SU-DHL-6 (cell line): Measurements from ENCODE around the gene EZH1.
A peak's percentile ranks its signal among the peaks of the same experiment; 100 is the strongest.

ENCODE experiments used
- H2AFZ ChIP-seq: fragments of 200-600 bp; sonication (generic); 2 replicates; pipeline ENCODE4 v1.6.1; 2014; ENCODE audit warnings: low read depth, mild to moderate bottlenecking, moderate library complexity, mixed read lengths, antibody characterized with exemption, low read length; ENCODE audit not compliant: severe bottlenecking
- H3F3A ChIP-seq: fragments of 200-600 bp; shearing (Covaris generic); 2 replicates; pipeline ENCODE4 v1.6.0; 2016; ENCODE audit warnings: antibody characterized with exemption, mild to moderate bottlenecking; ENCODE audit not compliant: insufficient read depth
- H3K27ac ChIP-seq: fragments of 200-600 bp; sonication (generic); 2 replicates; pipeline ENCODE4 v1.5.1; 2016; ENCODE audit warnings: low read depth, mild to moderate bottlenecking, low read length, moderate library complexity, mixed read lengths
- H3K27me3 ChIP-seq: fragments of 200-600 bp; sonication (generic), shearing (Covaris generic); 2 replicates; pipeline ENCODE4 v1.6.0; 2014; ENCODE audit warnings: mild to moderate bottlenecking, low read length
- H3K36me3 ChIP-seq: fragments of 200-600 bp; sonication (generic); 2 replicates; pipeline ENCODE4 v1.6.1; 2014; ENCODE audit warnings: mild to moderate bottlenecking, low read length, mixed read lengths
- H3K4me2 ChIP-seq: fragments of 300-600, 200-600 bp; shearing (Covaris generic), sonication (generic); 2 replicates; pipeline ENCODE4 v1.6.0; 2014; ENCODE audit warnings: low read length, low read depth, mild to moderate bottlenecking; ENCODE audit not compliant: poor library complexity, severe bottlenecking
- H3K4me3 ChIP-seq: fragments of 200-600 bp; sonication (generic); 2 replicates; pipeline ENCODE4 v1.5.1; 2014; ENCODE audit warnings: antibody characterized with exemption, low read length, mild to moderate bottlenecking, mixed read lengths; ENCODE audit not compliant: insufficient read depth, poor library complexity, severe bottlenecking
- H3K79me2 ChIP-seq: fragments of 200-600 bp; sonication (generic); 2 replicates; pipeline ENCODE4 v1.6.1; 2014; ENCODE audit warnings: mild to moderate bottlenecking, low read length, moderate library complexity; ENCODE audit not compliant: insufficient read depth
- H3K9ac ChIP-seq: fragments of 200-600 bp; sonication (generic); 2 replicates; pipeline ENCODE4 v1.7.0; 2014; ENCODE audit warnings: mild to moderate bottlenecking, low read length
- H3K9me2 ChIP-seq: fragments of 200-600 bp; sonication (generic); replicated peaks from 2 replicates; pipeline ENCODE4 v1.6.1; 2014; ENCODE audit warnings: low read length; ENCODE audit not compliant: insufficient read depth
- H3K9me3 ChIP-seq: fragments of 200-600 bp; sonication (generic); 2 replicates; pipeline ENCODE4 v1.6.1; 2014; ENCODE audit warnings: low read length, mixed read lengths; ENCODE audit not compliant: insufficient read depth
- H4K20me1 ChIP-seq: fragments of 200-600 bp; sonication (generic); 2 replicates; pipeline ENCODE4 v1.6.1; 2014; ENCODE audit warnings: low read depth, mild to moderate bottlenecking, antibody characterized with exemption, low read length, moderate library complexity, mixed read lengths
- CTCF ChIP-seq: fragments of 200-600 bp; sonication (generic); IDR thresholded peaks from one replicate; pipeline ENCODE4 v1.5.1; 2017; ENCODE audit warnings: antibody characterized with exemption, mild to moderate bottlenecking, low read length, moderate library complexity; ENCODE audit not compliant: insufficient read depth, poor library complexity, severe bottlenecking
- EZH2phosphoT487 ChIP-seq: fragments of 200-600 bp; sonication (generic), shearing (Covaris generic); conservative IDR thresholded peaks from 2 replicates; pipeline ENCODE4 v1.6.1; 2018; ENCODE audit warnings: mild to moderate bottlenecking, antibody characterized with exemption, low read length, moderate library complexity, mixed read lengths

EZH1 gene

DNA sequence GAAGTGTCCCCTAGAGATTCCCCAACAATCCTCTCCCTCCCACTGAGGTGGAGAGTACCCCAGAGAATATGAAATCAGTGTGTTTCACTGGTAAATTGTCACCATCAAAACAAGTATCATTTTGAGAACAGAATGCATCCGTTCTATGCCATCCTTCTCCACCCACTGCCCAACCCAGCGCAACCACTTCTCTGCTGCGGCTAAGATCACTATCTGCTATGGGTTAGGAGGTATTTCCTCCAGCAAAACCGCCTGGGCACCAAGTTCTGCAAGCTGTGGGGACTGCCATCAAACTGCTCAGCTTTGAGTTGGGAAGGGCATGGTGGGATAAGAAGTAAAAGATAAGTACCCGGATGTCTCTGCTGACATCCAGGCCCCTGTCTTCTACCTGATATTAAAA lies 38.1 kb downstream of the EZH1 start:
- Histone ChIP-seq H3K36me3 (peaks cover 7% of the 10 kb centered on the region; the same call in 1 of the 2 replicates), H4K20me1 (no peaks in the 10 kb centered on the region), H3K79me2 (no peaks in the 10 kb centered on the region), H3F3A (no peaks in the 10 kb centered on the region), H3K4me3 (no peak overlapping the region), H2AFZ (no peak overlapping the region), H3K27ac (no peak overlapping the region), H3K27me3 (no peaks in the 10 kb centered on the region), H3K9me3 (no peaks in the 10 kb centered on the region), H3K9me2 (no peaks in the 10 kb centered on the region), H3K4me2 (no peak overlapping the region), H3K9ac (no peak overlapping the region)
- TF ChIP-seq EZH2phosphoT487 (no peak), CTCF (no peak)

GRCh38 chr17:42704837-42705494 lies 39.9 kb downstream of the EZH1 start:
- H3K4me2 ChIP-seq, result no peak overlapping the region
- no peaks in the 10 kb centered on the region for H3K79me2 ChIP-seq
- no peak for TF ChIP-seq CTCF
- TF ChIP-seq EZH2phosphoT487, result no peak
- no peak overlapping the region for H3K4me3 ChIP-seq
- H3K9me3 ChIP-seq, result no peaks in the 10 kb centered on the region
- no peaks in the 10 kb centered on the region for H3K27me3 ChIP-seq
- peaks cover 7% of the 10 kb centered on the region; the same call in 1 of the 2 replicates for H3K36me3 ChIP-seq
- H3K9me2 ChIP-seq, result no peaks in the 10 kb centered on the region
- H4K20me1 ChIP-seq, result no peaks in the 10 kb centered on the region
- H3K27ac ChIP-seq, result peak overlapping the region; percentile 13; the same call in 1 of the 2 replicates
- no peak overlapping the region for H2AFZ ChIP-seq
- H3K9ac ChIP-seq, result no peak overlapping the region
- H3F3A ChIP-seq, result no peaks in the 10 kb centered on the region

- no peak overlapping the region; the same call in 1 of the 2 replicates for H3K27ac ChIP-seq
- TF ChIP-seq EZH2phosphoT487 (no peak), CTCF (no peak)
- H2AFZ ChIP-seq, result no peak overlapping the region
- peaks cover 7% of the 10 kb centered on the region; the same call in 1 of the 2 replicates for H3K36me3 ChIP-seq
- H3K9me2 ChIP-seq, result no peaks in the 10 kb centered on the region
- no peak overlapping the region for H3K9ac ChIP-seq
- H3F3A ChIP-seq, result no peaks in the 10 kb centered on the region
- H3K4me2 ChIP-seq, result no peak overlapping the region
- no peaks in the 10 kb centered on the region for H3K79me2 ChIP-seq
- H3K27me3 ChIP-seq, result no peaks in the 10 kb centered on the region
- no peak overlapping the region for H3K4me3 ChIP-seq
- no peaks in the 10 kb centered on the region for H4K20me1 ChIP-seq
- no peaks in the 10 kb centered on the region for H3K9me3 ChIP-seq
Observed at GRCh38 chr17:42704490-42704836, 40.4 kb downstream of the EZH1 start.
